ENCODE measurements around the gene SSX2IP. TPM values are rescaled to one million over a fixed set of nuclear protein-coding genes. Genes with fewer than 3 reads are reported as not detected.

The SSX2IP gene
- total RNA-seq, 4 donors from 2014 or later, result 3.6 to 5.5 (median 4.8) TPM

GRCh38 chr1:84603941-84604830 is 86.1 kb downstream of the SSX2IP start:
- no peak for TF ChIP-seq POLR2A (IDR thresholded peaks at IDR 0.05)
- TF ChIP-seq EP300 (IDR thresholded peaks at IDR 0.05), result no peak
- peak in 2 of 5 experiments; percentile 21 to 22 for TF ChIP-seq CTCF (IDR thresholded peaks at IDR 0.05)
- Histone ChIP-seq H3K27ac (no peak overlapping the region), H3K27me3 (no peaks in the 10 kb centered on the region), H3K9me3 (peaks cover 0 to 22% (median 0%) of the 10 kb centered on the region in 4 donors), H3K4me3 (peak overlapping the region in 1 of 4 donors; percentile 11), H3K4me1 (no peaks in the 10 kb centered on the region), H3K36me3 (no peaks in the 10 kb centered on the region)
- WGBS, 2 donors, result 65 to 76% methylated on average over 15 of the region's 15 CpGs
- DNase-seq (ENCODE audit: low spot score in 2 of 2), result no peak

GRCh38 chr1:84603223-84603622 is 87.0 kb downstream of the SSX2IP start:
- H3K27ac ChIP-seq, result no peak overlapping the region
- TF ChIP-seq POLR2A (IDR thresholded peaks at IDR 0.05) (no peak), CTCF (IDR thresholded peaks at IDR 0.05) (no peak), EP300 (IDR thresholded peaks at IDR 0.05) (no peak)
- H3K36me3 ChIP-seq, result no peaks in the 10 kb centered on the region
- no peaks in the 10 kb centered on the region for H3K27me3 ChIP-seq
- DNase-seq (ENCODE audit: low spot score in 2 of 2), result no peak
- WGBS, 2 donors, result 45 to 55% methylated on average over 2 of the region's 2 CpGs
- no peak overlapping the region for H3K4me3 ChIP-seq
- peaks cover 0 to 22% (median 0%) of the 10 kb centered on the region in 4 donors for H3K9me3 ChIP-seq
- H3K4me1 ChIP-seq, result no peaks in the 10 kb centered on the region

GRCh38 chr1:84600796-84601195 is 89.5 kb downstream of the SSX2IP start:
- DNase-seq (ENCODE audit: low spot score in 2 of 2), result no peak
- no peak overlapping the region for H3K4me3 ChIP-seq
- peaks cover 0 to 14% (median 0%) of the 10 kb centered on the region in 4 donors for H3K9me3 ChIP-seq
- no peak overlapping the region for H3K27ac ChIP-seq
- H3K27me3 ChIP-seq, result no peaks in the 10 kb centered on the region
- 82% methylated on average over 5 of the region's 5 CpGs for WGBS, 2 donors
- H3K36me3 ChIP-seq, result no peaks in the 10 kb centered on the region
- H3K4me1 ChIP-seq, result no peaks in the 10 kb centered on the region
- TF ChIP-seq EP300 (IDR thresholded peaks at IDR 0.05), result no peak

GRCh38 chr1:84598846-84599741 is 91.2 kb downstream of the SSX2IP start:
- H3K9me3 ChIP-seq, result peaks cover 0 to under 1% (median 0%) of the 10 kb centered on the region in 4 donors
- TF ChIP-seq CTCF (IDR thresholded peaks at IDR 0.05) (no peak), EP300 (IDR thresholded peaks at IDR 0.05) (no peak), POLR2A (IDR thresholded peaks at IDR 0.05) (no peak)
- H3K27me3 ChIP-seq, result no peaks in the 10 kb centered on the region
- no peak overlapping the region for H3K27ac ChIP-seq
- WGBS, 2 donors, result 46 to 49% methylated on average over 5 of the region's 5 CpGs
- no peaks in the 10 kb centered on the region for H3K4me1 ChIP-seq
- no peaks in the 10 kb centered on the region for H3K36me3 ChIP-seq
- H3K4me3 ChIP-seq, result no peak overlapping the region
- no peak for DNase-seq (ENCODE audit: low spot score in 2 of 2)

GRCh38 chr1:84598418-84598817 is 91.8 kb downstream of the SSX2IP start:
- H3K4me3 ChIP-seq, result no peak overlapping the region
- H3K36me3 ChIP-seq, result no peaks in the 10 kb centered on the region
- H3K4me1 ChIP-seq, result no peaks in the 10 kb centered on the region
- no peak for DNase-seq (ENCODE audit: low spot score in 2 of 2)
- no peaks in the 10 kb centered on the region for H3K27me3 ChIP-seq
- TF ChIP-seq POLR2A (IDR thresholded peaks at IDR 0.05) (no peak), EP300 (IDR thresholded peaks at IDR 0.05) (no peak), CTCF (IDR thresholded peaks at IDR 0.05) (no peak)
- no peak overlapping the region for H3K27ac ChIP-seq
- H3K9me3 ChIP-seq, result peaks cover 0 to 7% (median 0%) of the 10 kb centered on the region in 4 donors
- 74 to 77% methylated on average over 3 of the region's 3 CpGs for WGBS, 2 donors
